ENCODE results near the gene DCPS. TPM values are rescaled to one million over a fixed set of nuclear protein-coding genes. Genes with fewer than 3 reads are reported as not detected.

The DCPS gene
- total RNA-seq, 1 experiment from 2014 or later: 26.2 TPM

GRCh38 chr11:126256216-126256615, 47.6 kb upstream of the DCPS start:
- no peak for ATAC-seq
- TF ChIP-seq TP53 (CRISPR knock-in tag; IDR thresholded peaks at IDR 0.05) (no peak), ZNF232 (CRISPR knock-in tag; IDR thresholded peaks at IDR 0.05) (no peak), E2F1 (CRISPR knock-in tag; IDR thresholded peaks at IDR 0.05) (no peak), ZNF396 (CRISPR knock-in tag; IDR thresholded peaks at IDR 0.05; ENCODE audit: borderline replicate concordance) (no peak), ATF3 (CRISPR knock-in tag; conservative IDR thresholded peaks at IDR 0.05) (no peak), MLX (CRISPR knock-in tag; IDR thresholded peaks at IDR 0.05) (no peak), ETV6 (CRISPR knock-in tag; IDR thresholded peaks at IDR 0.05) (no peak), SOX15 (CRISPR knock-in tag; IDR thresholded peaks at IDR 0.05) (no peak), ZNF423 (CRISPR knock-in tag; IDR thresholded peaks at IDR 0.05) (no peak), ARID4B (CRISPR knock-in tag; IDR thresholded peaks at IDR 0.05; ENCODE audit: borderline replicate concordance) (no peak), JUN (CRISPR knock-in tag; IDR thresholded peaks at IDR 0.05) (no peak), JAZF1 (CRISPR knock-in tag; IDR thresholded peaks at IDR 0.05) (no peak), KAT7 (CRISPR knock-in tag; IDR thresholded peaks at IDR 0.05; ENCODE audit: borderline replicate concordance) (no peak), ESRRA (CRISPR knock-in tag; IDR thresholded peaks at IDR 0.05; ENCODE audit: borderline replicate concordance) (no peak), FOXJ3 (CRISPR knock-in tag; IDR thresholded peaks at IDR 0.05; ENCODE audit: borderline replicate concordance) (no peak)
- Mint-ChIP-seq H3K27me3 (ENCODE audit: low read depth) (no peaks in the 10 kb centered on the region), H3K27ac (no peak overlapping the region), H3K4me3 (no peak overlapping the region), H3K9me3 (no peaks in the 10 kb centered on the region), H3K4me1 (no peaks in the 10 kb centered on the region), H3K36me3 (peaks cover 54% of the 10 kb centered on the region)
- CTCF ChIA-PET: no interaction called here
- POLR2A ChIA-PET: no interaction called here
- no peak for DNase-seq (ENCODE audit: low spot score)

GRCh38 chr11:126257144-126257543, 46.7 kb upstream of the DCPS start:
- Mint-ChIP-seq H3K27ac (no peak overlapping the region), H3K36me3 (peaks cover 55% of the 10 kb centered on the region), H3K4me1 (no peaks in the 10 kb centered on the region), H3K4me3 (no peak overlapping the region), H3K9me3 (no peaks in the 10 kb centered on the region), H3K27me3 (ENCODE audit: low read depth) (no peaks in the 10 kb centered on the region)
- DNase-seq (ENCODE audit: low spot score) (no peak), ATAC-seq (no peak)
- ChIA-PET CTCF (no interaction called here), POLR2A (no interaction called here)
- no peak for TF ChIP-seq TP53 (CRISPR knock-in tag; IDR thresholded peaks at IDR 0.05)
- TF ChIP-seq NR2C2 (CRISPR knock-in tag; IDR thresholded peaks at IDR 0.05): no peak
- TF ChIP-seq ZNF425 (CRISPR knock-in tag; conservative IDR thresholded peaks at IDR 0.05): no peak
- no peak for TF ChIP-seq GABPB1 (CRISPR knock-in tag; IDR thresholded peaks at IDR 0.05)
- TF ChIP-seq USF2 (CRISPR knock-in tag; IDR thresholded peaks at IDR 0.05): no peak
- TF ChIP-seq E2F5 (CRISPR knock-in tag; IDR thresholded peaks at IDR 0.05): no peak
